Hematopoietic multipotent progenitor cell (in vitro differentiated cells): ENCODE results near the gene GPRC5D. TPM values are rescaled to one million over a fixed set of nuclear protein-coding genes. Genes with fewer than 3 reads are reported as not detected.

Experiments
- small RNA-seq: library from RNA; depleted of rRNA; stranded (forward); fragments of <200 nt; gene quantifications from one replicate; pipeline ENCODE3, GENCODE V24; 2012
- total RNA-seq: library from RNA; depleted of rRNA; stranded (reverse); fragments of >200 nt; gene quantifications from one replicate; pipeline ENCODE4 v1.2.3, GENCODE V29; 2012

Gene GPRC5D
- total RNA-seq, 1 donor = not detected

Small RNA genes within 50 kb of the gene (small RNA-seq; reads per million reads assigned to genes)
- not detected for gene RF00604

Other genes starting within 250 kb of the GPRC5D start
- 123 TPM for gene CDKN1B, start 234.8 kb downstream of the GPRC5D start, total RNA-seq
- 2.7 TPM for gene APOLD1, start 166.5 kb downstream of the GPRC5D start, total RNA-seq
- 38.0 TPM for gene DDX47, start 138.8 kb downstream of the GPRC5D start, total RNA-seq
- gene GPRC5A, start 60.6 kb downstream of the GPRC5D start, total RNA-seq = 0.27 TPM
- gene HEBP1, start 48.1 kb upstream of the GPRC5D start, total RNA-seq = 18.9 TPM
- 12.7 TPM for gene FAM234B, start 92.2 kb upstream of the GPRC5D start, total RNA-seq
- under 0.01 TPM for gene GSG1, start 151.5 kb upstream of the GPRC5D start, total RNA-seq
- 99.6 TPM for gene EMP1, start 244.6 kb upstream of the GPRC5D start, total RNA-seq